GM12878 (cell line): Measurements from ENCODE around the gene USP36. TPM values are rescaled to one million over a fixed set of nuclear protein-coding genes. Genes with fewer than 3 reads are reported as not detected.
"Not testable (repeated sequence)": the region's sequence is repeated elsewhere in the genome, so short reads cannot be mapped to it uniquely, and the experiment has no call there.

Experiments
- ATAC-seq: fragments of 200-7000 bp; cut with Tn5 transposase; 3 replicates; pipeline ENCODE4 v1.9.1; 2020; ENCODE audit warnings: mild to moderate bottlenecking, moderate library complexity
- BruUV-seq: library from RNA; stranded (reverse); fragments of 400-500 nt; replicated peaks from 2 replicates; lab custom pipeline; 2021; lab: Mats Ljungman, UMichigan
- CTCF ChIA-PET: fragments of 300-600 bp; sonication (Branson Sonifier 250); formaldehyde crosslinking; extraction: SDS; loops from one replicate; lab custom pipeline; 2021; ENCODE audit warnings: inconsistent platforms; lab: Yijun Ruan, JAX
- POLR2A ChIA-PET: fragments of 350-600 bp; formaldehyde crosslinking; extraction: SDS; loops from one replicate; lab custom pipeline; 2021; ENCODE audit warnings: inconsistent platforms; lab: Charles Lee
- RAD21 ChIA-PET: fragments of 300-600 bp; sonication (Branson Sonifier 250); formaldehyde crosslinking; loops from one replicate; lab custom pipeline; 2023; ENCODE audit warnings: antibody characterized with exemption; ENCODE audit not compliant: unreplicated experiment; lab: Charles Lee
- SMC1A ChIA-PET: fragments of 300-600 bp; sonication (Branson Sonifier 250); formaldehyde crosslinking; loops from one replicate; lab custom pipeline; 2023; ENCODE audit not compliant: unreplicated experiment, uncharacterized antibody; lab: Charles Lee
- DNase-seq: peaks from one replicate; pipeline ENCODE4 v3.0.0-alpha.2; 2011; ENCODE audit warnings: low read depth, low spot score
- FAIRE-seq: peaks from 3 replicates; lab custom pipeline; 2011; peaks lifted over from hg19 to GRCh38; lab: Jason Lieb, UNC
- H2AFZ ChIP-seq: 2 replicates; pipeline ENCODE4 v1.6.0; 2011; ENCODE audit warnings: low read depth, low read length, control low read depth; ENCODE audit not compliant: control insufficient read depth
- H3K27ac ChIP-seq: 2 replicates; pipeline ENCODE4 v1.5.1; 2011; ENCODE audit warnings: control low read depth; ENCODE audit not compliant: control insufficient read depth, insufficient read depth
- H3K27me3 ChIP-seq, 2 experiments: replicated peaks in 1 of 2; 2 replicates each; pipeline versions ENCODE4 v1.6.0 to v1.6.1; 2011; ENCODE audit warnings: low read length in 1 of 2; ENCODE audit not compliant: control insufficient read depth in 2 of 2, insufficient read depth in 2 of 2
- H3K36me3 ChIP-seq, 2 experiments: 2 replicates each; pipeline ENCODE4 v1.5.1; 2011; ENCODE audit warnings: low read length in 1 of 2; ENCODE audit not compliant: control insufficient read depth in 2 of 2, insufficient read depth in 2 of 2
- H3K4me1 ChIP-seq: 2 replicates; pipeline ENCODE4 v1.6.1; 2011; ENCODE audit warnings: mild to moderate bottlenecking, low read length, moderate library complexity, mixed read lengths; ENCODE audit not compliant: control insufficient read depth, insufficient read depth
- H3K4me2 ChIP-seq: 2 replicates; pipeline ENCODE4 v1.6.0; 2011; ENCODE audit warnings: control low read depth; ENCODE audit not compliant: control insufficient read depth, insufficient read depth
- H3K4me3 ChIP-seq: fragments of 200-600 bp; sonication (generic); 2 replicates; pipeline ENCODE4 v1.5.1; 2016
- H3K79me2 ChIP-seq: 2 replicates; pipeline ENCODE4 v1.6.0; 2011; ENCODE audit warnings: low read length; ENCODE audit not compliant: control insufficient read depth, insufficient read depth
- H3K9ac ChIP-seq: 2 replicates; pipeline ENCODE4 v1.8.0; 2011; ENCODE audit warnings: low read length, control low read depth, mixed read lengths; ENCODE audit not compliant: control insufficient read depth, insufficient read depth
- H3K9me3 ChIP-seq: replicated peaks from 3 replicates; pipeline ENCODE4 v1.5.1; 2011; ENCODE audit warnings: mild to moderate bottlenecking, low read length; ENCODE audit not compliant: control insufficient read depth, insufficient read depth
- H4K20me1 ChIP-seq: 2 replicates; pipeline ENCODE4 v1.6.0; 2011; ENCODE audit not compliant: control insufficient read depth, insufficient read depth
- KAT2A ChIP-seq: conservative IDR thresholded peaks from 2 replicates; pipeline ENCODE4 v1.6.1; 2011; ENCODE audit warnings: low read depth, low read length; ENCODE audit not compliant: control insufficient read depth
- NR2C2 ChIP-seq: IDR thresholded peaks from 2 replicates; pipeline ENCODE4 v1.6.1; 2011; ENCODE audit warnings: borderline replicate concordance, low read depth; ENCODE audit not compliant: control insufficient read depth, insufficient read length
- SMC3 ChIP-seq: IDR thresholded peaks from 2 replicates; pipeline ENCODE4 v1.6.1; 2011; ENCODE audit warnings: low read length, improper control_type of control experiment, borderline replicate concordance
- TCF12 ChIP-seq: IDR thresholded peaks from 2 replicates; pipeline ENCODE4 v1.6.1; 2011; ENCODE audit warnings: low read depth, mild to moderate bottlenecking, low read length
- ZNF622 ChIP-seq: fragments of 450-650 bp; IDR thresholded peaks from 2 replicates; pipeline ENCODE4 v1.6.1; 2017; ENCODE audit warnings: mild to moderate bottlenecking, inconsistent platforms
- ZNF687 ChIP-seq: fragments of 450-650 bp; IDR thresholded peaks from 2 replicates; pipeline ENCODE4 v1.6.1; 2017; ENCODE audit warnings: mild to moderate bottlenecking, moderate library complexity
- WGBS: methylation state at CpG from one replicate; pipeline ENCODE4 v1.1.6; 2016; ENCODE audit warnings: low lambda C conversion rate; ENCODE audit not compliant: insufficient replicate concordance, insufficient coverage; ENCODE audit errors: missing lambda C conversion rate; 5-methylcytosine and 5-hydroxymethylcytosine counted together
- in situ Hi-C: fragments of 300-500 bp; cut with MboI; formaldehyde crosslinking; loops from 9 replicates; pipeline ENCODE4 v1.14.3; 2018; ENCODE audit warnings: mixed read lengths
- intact Hi-C: fragments of 100-400 bp; cut with micrococcal nuclease; formaldehyde crosslinking; loops from one replicate; pipeline ENCODE4 v1.14.2; 2022; ENCODE audit not compliant: unreplicated experiment
- polyA plus RNA-seq, 11 experiments: library from polyadenylated mRNA; depleted of rRNA in 4 of 11; unstranded in 6 of 11; stranded (reverse) in 5 of 11; fragments of >200 nt; fragmentation: Nextera tagmentation in 4 of 11; fragmentation: Illumina TruSeq in 1 of 11; extraction: Ambion mirVana in 4 of 11; extraction: Trizol in 1 of 11; gene quantifications; 1 replicate in 1 of 11; 2 replicates in 10 of 11; pipeline versions ENCODE4 v1.2.1 to v1.2.3, GENCODE V29; 2011 to 2016; ENCODE audit warnings: inconsistent platforms in 2 of 11, missing spikeins in 2 of 11, low read depth in 1 of 11
- total RNA-seq, 4 experiments: library from RNA; depleted of rRNA in 3 of 4; stranded (reverse); fragments of >200 nt in 3 of 4; fragmentation: Illumina TruSeq in 1 of 4; extraction: Trizol in 1 of 4; gene quantifications; 2 replicates each; pipeline versions ENCODE4 v1.2.1 to v1.2.3, GENCODE V29; 2013 to 2021
- TF ChIP-seq, protein P1 (sequence below), 3 experiments: IDR thresholded peaks in 2 of 3; conservative IDR thresholded peaks in 1 of 3; 2 replicates each; pipeline ENCODE4 v1.5.1; 2011; ENCODE audit warnings: low read depth in 3 of 3, low read length in 3 of 3, mild to moderate bottlenecking in 3 of 3, control low read depth in 2 of 3, moderate library complexity in 2 of 3, inconsistent platforms in 1 of 3, mixed read lengths in 1 of 3; ENCODE audit not compliant: control insufficient read depth in 2 of 3, insufficient read depth in 1 of 3; ENCODE audit errors: extremely low read depth in 1 of 3

USP36 gene
- total and polyA plus RNA-seq, 10 of the 15 experiments (the other 5 are each of a cell fraction or from before 2014, with no cell fraction given): 7.2 to 65.7 (median 33.6) TPM

DNA sequence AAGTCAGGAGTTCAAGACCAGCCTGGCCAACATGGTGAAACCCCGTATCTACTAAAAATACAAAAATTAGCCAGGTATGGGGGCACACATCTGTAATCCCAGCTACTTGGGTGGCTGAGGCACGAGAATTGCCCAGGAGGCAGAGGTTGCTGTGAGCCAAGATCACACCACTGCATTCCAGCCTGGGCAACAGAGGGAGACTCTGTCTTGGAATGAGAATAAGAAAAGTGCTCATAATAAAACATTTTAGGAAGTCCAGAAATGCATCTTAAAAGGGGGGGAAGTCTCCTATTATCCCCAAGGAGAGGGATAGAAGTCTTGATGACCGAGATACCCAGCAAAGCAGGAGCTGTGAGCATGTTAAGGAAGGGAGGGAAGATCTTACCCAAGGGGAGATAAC lies 26.4 kb upstream of the USP36 start:
- FAIRE-seq, H2AFZ ChIP-seq, H3K4me2 ChIP-seq, H4K20me1 ChIP-seq, H3K9me3 ChIP-seq, H3K9ac ChIP-seq, H3K36me3 ChIP-seq, ATAC-seq, intact Hi-C loops, H3K4me1 ChIP-seq, H3K4me3 ChIP-seq, H3K79me2 ChIP-seq, BruUV-seq, H3K27ac ChIP-seq, DNase-seq, in situ Hi-C loops, H3K27me3 ChIP-seq, POLR2A ChIA-PET: not testable (repeated sequence)
- CTCF ChIA-PET: interaction anchor here (1.6 to 7.1 kb wide), 3 partner anchors 24 to 105 kb away, joined by 3 to 59 read pairs (median 24); no protein-coding TSS in a partner anchor
- SMC1A ChIA-PET: interaction anchor here (2.7 kb wide), 1 partner anchor 104 kb away, joined by 17 read pairs; no protein-coding TSS in a partner anchor
- RAD21 ChIA-PET: interaction anchor here (2.3 kb wide), 1 partner anchor 105 kb away, joined by 15 read pairs; no protein-coding TSS in a partner anchor
- 14% methylated on average over 3 of the region's 3 CpGs for WGBS

GRCh38 chr17:78865682-78866390 lies 25.2 kb upstream of the USP36 start:
- Histone ChIP-seq H3K9me3 (no peaks in the 10 kb centered on the region), H2AFZ (no peak overlapping the region), H3K4me2 (no peak overlapping the region), H3K36me3 (no peaks in the 10 kb centered on the region), H4K20me1 (no peaks in the 10 kb centered on the region), H3K79me2 (no peaks in the 10 kb centered on the region), H3K4me1 (no peaks in the 10 kb centered on the region), H3K4me3 (no peak overlapping the region), H3K27ac (no peak overlapping the region), H3K27me3 (0 out of 4 replicates have a peak, but pooled peaks cover 0 to 1% of the 10 kb centered on the region in 2 experiments), H3K9ac (no peak overlapping the region)
- no TSS peak for BruUV-seq
- CTCF ChIA-PET: interaction anchor here (0.5 to 7.1 kb wide), 22 partner anchors 10 to 382 kb away, joined by 3 to 59 read pairs (median 3); no protein-coding TSS in a partner anchor
- RAD21 ChIA-PET: interaction anchor here (1.0 to 2.3 kb wide), 4 partner anchors 22 to 106 kb away, joined by 3 to 15 read pairs (median 4); no protein-coding TSS in a partner anchor
- FAIRE-seq: peak; percentile 80
- POLR2A ChIA-PET: interaction anchor here (0.5 to 1.3 kb wide), 4 partner anchors 10 to 967 kb away, joined by 3 to 7 read pairs (median 4); no protein-coding TSS in a partner anchor
- SMC1A ChIA-PET: interaction anchor here (0.6 to 2.7 kb wide), 6 partner anchors 15 to 526 kb away, joined by 3 to 17 read pairs (median 3); no protein-coding TSS in a partner anchor
- DNase-seq: no peak
- in situ Hi-C loops (no loop called here), intact Hi-C loops (loop anchor here (1.0 kb wide), 1 partner anchor 105 kb away; no protein-coding TSS in a partner anchor)
- WGBS: 17% methylated on average over 19 of the region's 19 CpGs
- ATAC-seq: peak; percentile 93
- TF ChIP-seq ZNF622 (no peak), KAT2A (no peak), SMC3 (peak; percentile 78), ZNF687 (no peak), TCF12 (no peak), NR2C2 (no peak)
- TF ChIP-seq, protein P1, sequence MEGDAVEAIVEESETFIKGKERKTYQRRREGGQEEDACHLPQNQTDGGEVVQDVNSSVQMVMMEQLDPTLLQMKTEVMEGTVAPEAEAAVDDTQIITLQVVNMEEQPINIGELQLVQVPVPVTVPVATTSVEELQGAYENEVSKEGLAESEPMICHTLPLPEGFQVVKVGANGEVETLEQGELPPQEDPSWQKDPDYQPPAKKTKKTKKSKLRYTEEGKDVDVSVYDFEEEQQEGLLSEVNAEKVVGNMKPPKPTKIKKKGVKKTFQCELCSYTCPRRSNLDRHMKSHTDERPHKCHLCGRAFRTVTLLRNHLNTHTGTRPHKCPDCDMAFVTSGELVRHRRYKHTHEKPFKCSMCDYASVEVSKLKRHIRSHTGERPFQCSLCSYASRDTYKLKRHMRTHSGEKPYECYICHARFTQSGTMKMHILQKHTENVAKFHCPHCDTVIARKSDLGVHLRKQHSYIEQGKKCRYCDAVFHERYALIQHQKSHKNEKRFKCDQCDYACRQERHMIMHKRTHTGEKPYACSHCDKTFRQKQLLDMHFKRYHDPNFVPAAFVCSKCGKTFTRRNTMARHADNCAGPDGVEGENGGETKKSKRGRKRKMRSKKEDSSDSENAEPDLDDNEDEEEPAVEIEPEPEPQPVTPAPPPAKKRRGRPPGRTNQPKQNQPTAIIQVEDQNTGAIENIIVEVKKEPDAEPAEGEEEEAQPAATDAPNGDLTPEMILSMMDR (IDR thresholded peaks at IDR 0.05 in 2 of 3, conservative IDR thresholded peaks at IDR 0.05 in 1 of 3; ENCODE audit: control insufficient read depth in 2 of 3, extremely low read depth in 1 of 3, insufficient read depth in 1 of 3, low read depth in 3 of 3, low read length in 3 of 3): peak; percentile 87 to 92 (median 92); a peak in 5 of 6 replicates
